HG03457 (cell line): Measurements from ENCODE around the gene BRD1.
"Not testable (repeated sequence)": the region's sequence is repeated elsewhere in the genome, so short reads cannot be mapped to it uniquely, and the experiment has no call there.

Experiments used
- ATAC-seq: cut with Tn5 transposase; IDR thresholded peaks from one replicate; pipeline ENCODE4 v1.9.1; 2021; ENCODE audit warnings: moderate number of reproducible peaks; ENCODE audit not compliant: unreplicated experiment

The BRD1 gene

GRCh38 chr22:49771266-49772065 is 56.2 kb downstream of the BRD1 start:
- no peak for ATAC-seq

GRCh38 chr22:49770547-49771265 is 57.0 kb downstream of the BRD1 start:
- no peak for ATAC-seq

GRCh38 chr22:49769691-49770546 is 57.8 kb downstream of the BRD1 start:
- no peak for ATAC-seq

- ATAC-seq = no peak
Measured at GRCh38 chr22:49768951-49769690, 58.6 kb downstream of the BRD1 start.

- ATAC-seq = no peak
Measured at GRCh38 chr22:49768077-49768910, 59.4 kb downstream of the BRD1 start.

GRCh38 chr22:49767355-49768062 is 60.2 kb downstream of the BRD1 start:
- ATAC-seq = no peak

GRCh38 chr22:49765951-49766350 is 61.7 kb downstream of the BRD1 start:
- ATAC-seq = no peak

GRCh38 chr22:49765091-49765771 is 62.4 kb downstream of the BRD1 start:
- ATAC-seq = no peak

GRCh38 chr22:49764127-49764581 is 63.5 kb downstream of the BRD1 start:
- ATAC-seq = no peak

- ATAC-seq = no peak
Measured at GRCh38 chr22:49763696-49764095, 64.0 kb downstream of the BRD1 start.

- no peak for ATAC-seq
Measured at GRCh38 chr22:49763138-49763537, 64.5 kb downstream of the BRD1 start.

GRCh38 chr22:49762571-49762970 is 65.1 kb downstream of the BRD1 start:
- not testable (repeated sequence) for ATAC-seq

- ATAC-seq = no peak
Measured at GRCh38 chr22:49761836-49762235, 65.8 kb downstream of the BRD1 start.

- no peak for ATAC-seq
Measured at GRCh38 chr22:49760630-49761571, 66.8 kb downstream of the BRD1 start.

GRCh38 chr22:49760280-49760629 is 67.4 kb downstream of the BRD1 start:
- no peak for ATAC-seq

- ATAC-seq = no peak
Measured at GRCh38 chr22:49756676-49757075, 71.0 kb downstream of the BRD1 start.

GRCh38 chr22:49756201-49756600 is 71.5 kb downstream of the BRD1 start:
- ATAC-seq = no peak

GRCh38 chr22:49755631-49756001 is 72.1 kb downstream of the BRD1 start:
- no peak for ATAC-seq
